ENCODE data around the gene SETD2.

- no peak for TF ChIP-seq CTCF (conservative IDR thresholded peaks at IDR 0.05)
- TF ChIP-seq EZH2 (IDR thresholded peaks at IDR 0.05; ENCODE audit: low read depth): no peak
These were observed 128.9 kb downstream of the SETD2 start for GRCh38 chr3:47034868-47035489.

All from PC-9 (cell line).